Measurements from ENCODE around the gene LETM1. TPM values are rescaled to one million over a fixed set of nuclear protein-coding genes. Genes with fewer than 3 reads are reported as not detected.

The LETM1 gene
- total RNA-seq, 1 donor from 2014 or later: 42.6 TPM

- no peak overlapping the region for H3K4me3 ChIP-seq (ENCODE audit: low read depth, low read length)
- no peak for TF ChIP-seq CTCF (conservative IDR thresholded peaks at IDR 0.05; ENCODE audit: low read depth, low read length)
- DNase-seq (ENCODE audit: low read depth): no peak
These were observed 7.0 kb upstream of the LETM1 start for GRCh38 chr4:1862961-1863296.

GRCh38 chr4:1862055-1862911 is 6.3 kb upstream of the LETM1 start:
- no peak for DNase-seq (ENCODE audit: low read depth)
- TF ChIP-seq CTCF (conservative IDR thresholded peaks at IDR 0.05; ENCODE audit: low read depth, low read length): no peak
- H3K4me3 ChIP-seq (ENCODE audit: low read depth, low read length): no peak overlapping the region

GRCh38 chr4:1859389-1859753 is 3.4 kb upstream of the LETM1 start:
- no peak for DNase-seq (ENCODE audit: low read depth)
- no peak overlapping the region for H3K4me3 ChIP-seq (ENCODE audit: low read depth, low read length)
- TF ChIP-seq CTCF (conservative IDR thresholded peaks at IDR 0.05; ENCODE audit: low read depth, low read length): no peak

GRCh38 chr4:1857931-1858330 is 2.0 kb upstream of the LETM1 start:
- H3K4me3 ChIP-seq (ENCODE audit: low read depth, low read length): no peak overlapping the region
- no peak for TF ChIP-seq CTCF (conservative IDR thresholded peaks at IDR 0.05; ENCODE audit: low read depth, low read length)
- no peak for DNase-seq (ENCODE audit: low read depth)

- H3K4me3 ChIP-seq (ENCODE audit: low read depth, low read length): peak overlapping the region; percentile 92
- no peak for DNase-seq (ENCODE audit: low read depth)
- no peak for TF ChIP-seq CTCF (conservative IDR thresholded peaks at IDR 0.05; ENCODE audit: low read depth, low read length)
These were observed 1.2 kb upstream of the LETM1 start for GRCh38 chr4:1856943-1857699.

GRCh38 chr4:1855333-1856070 is 454 bp downstream of the LETM1 start:
- TF ChIP-seq CTCF (conservative IDR thresholded peaks at IDR 0.05; ENCODE audit: low read depth, low read length): no peak
- DNase-seq (ENCODE audit: low read depth): no peak
- H3K4me3 ChIP-seq (ENCODE audit: low read depth, low read length): peak overlapping the region; percentile 92

All from epithelial cell of proximal tubule (primary cell).